GM19035 (cell line): ENCODE data around the gene BCKDHB.

Source experiments
- ATAC-seq: cut with Tn5 transposase; IDR thresholded peaks from one replicate; pipeline ENCODE4 v1.9.1; 2021; ENCODE audit not compliant: unreplicated experiment

The BCKDHB gene

GRCh38 chr6:80366051-80366450 lies 259.6 kb downstream of the BCKDHB start:
- no peak for ATAC-seq

- ATAC-seq = no peak
Observed at GRCh38 chr6:80366714-80367113, 260.2 kb downstream of the BCKDHB start.

DNA sequence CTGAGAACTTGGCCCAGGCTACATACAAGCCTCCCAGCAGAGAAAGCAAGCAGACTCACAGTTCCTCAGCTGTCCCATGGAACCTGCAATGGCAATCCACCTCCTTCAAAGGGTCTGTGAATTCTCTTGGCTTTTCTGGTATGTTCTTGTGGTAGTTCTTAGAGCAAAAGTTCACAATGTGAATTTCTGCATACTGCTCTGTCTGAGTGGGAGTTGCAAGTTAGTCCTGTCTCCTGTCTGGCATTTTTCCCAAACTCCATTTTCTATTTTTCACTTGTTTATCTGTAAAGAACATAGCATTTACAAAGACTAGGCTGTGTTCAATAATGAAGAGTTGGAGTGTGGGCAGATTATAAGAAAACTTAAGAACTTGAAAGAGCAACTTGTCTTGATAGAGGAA lies 269.9 kb downstream of the BCKDHB start:
- no peak for ATAC-seq

GRCh38 chr6:80380566-80380965 lies 274.1 kb downstream of the BCKDHB start:
- no peak for ATAC-seq

DNA sequence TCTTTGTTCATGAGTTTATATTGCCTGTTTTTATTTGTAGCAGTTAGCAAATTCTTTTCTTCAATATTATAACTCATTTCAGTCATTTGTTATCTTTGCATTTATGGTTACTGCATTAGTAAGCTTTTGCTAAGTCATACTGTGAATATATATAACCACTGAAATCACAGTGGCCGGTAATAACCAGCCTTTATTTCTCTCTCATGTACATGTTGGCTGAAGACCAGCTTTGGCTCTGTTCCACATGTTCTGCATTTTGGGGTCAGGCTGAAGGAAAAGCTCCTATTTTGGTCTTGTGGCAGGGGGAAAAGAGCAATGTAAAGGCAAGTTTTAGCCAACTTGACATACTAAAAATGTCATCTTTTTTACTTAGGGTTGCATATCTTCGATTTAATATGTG lies 276.3 kb downstream of the BCKDHB start:
- ATAC-seq = no peak

GRCh38 chr6:80388507-80388906 lies 282.0 kb downstream of the BCKDHB start:
- ATAC-seq = no peak
